Neural crest cell (in vitro differentiated cells): ENCODE results near the gene MPP7. TPM values are rescaled to one million over a fixed set of nuclear protein-coding genes. Genes with fewer than 3 reads are reported as not detected.

Experiments used
- DNase-seq: peaks from one replicate; pipeline ENCODE4 v3.0.0; 2021; ENCODE audit warnings: low read depth, mixed read lengths, low spot score
- H3K27ac Mint-ChIP-seq: one replicate; pipeline ENCODE4 v1.8.0; 2021; ENCODE audit warnings: mild to moderate bottlenecking, mixed read lengths; ENCODE audit not compliant: unreplicated experiment
- H3K27me3 Mint-ChIP-seq: 2 replicates; pipeline ENCODE4 v1.8.0; 2021; ENCODE audit warnings: low read depth, mild to moderate bottlenecking, mixed read lengths
- H3K36me3 Mint-ChIP-seq: 2 replicates; pipeline ENCODE4 v1.8.0; 2021; ENCODE audit warnings: low read depth, mild to moderate bottlenecking, mixed read lengths
- H3K4me1 Mint-ChIP-seq: 2 replicates; pipeline ENCODE4 v1.8.0; 2021; ENCODE audit warnings: mixed read lengths
- H3K4me3 Mint-ChIP-seq: one replicate; pipeline ENCODE4 v1.8.0; 2021; ENCODE audit warnings: mild to moderate bottlenecking, mixed read lengths
- H3K9me3 Mint-ChIP-seq: 2 replicates; pipeline ENCODE4 v1.8.0; 2021; ENCODE audit warnings: mixed read lengths
- total RNA-seq: library from RNA; stranded (reverse); gene quantifications from 2 replicates; pipeline ENCODE4 v1.2.1, GENCODE V29; 2021
- TF ChIP-seq, protein P1 (sequence below): fragments of 200-600 bp; sonication (generic); conservative IDR thresholded peaks from 2 replicates; pipeline ENCODE4 v1.5.0; 2021; ENCODE audit warnings: antibody characterized with exemption, mild to moderate bottlenecking

MPP7 gene
- total RNA-seq, 1 donor from 2014 or later = 2.3 TPM

DNA sequence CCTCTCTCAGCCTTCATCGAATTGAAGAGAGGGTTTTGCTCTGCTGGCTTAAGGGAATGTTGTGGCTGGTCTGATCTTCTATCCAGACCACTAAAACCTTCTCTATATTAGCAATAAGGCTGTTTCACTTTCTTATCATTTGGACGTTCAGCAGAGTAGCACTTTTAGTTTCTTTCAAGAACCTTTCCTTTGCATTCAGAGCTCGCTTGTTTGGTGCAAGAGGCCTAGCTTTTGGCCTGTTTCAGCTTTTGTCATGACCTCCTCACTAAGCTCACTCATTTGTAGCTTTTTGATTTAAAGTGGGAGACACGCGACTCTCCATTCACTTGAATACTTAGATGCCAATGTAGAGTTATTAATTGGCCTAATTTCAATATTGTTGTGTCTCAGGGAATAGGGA, 3.9 kb downstream of the MPP7 start:
- H3K27me3 Mint-ChIP-seq = peaks cover 35% of the 10 kb centered on the region
- no peak overlapping the region for H3K27ac Mint-ChIP-seq
- DNase-seq = no peak
- no peaks in the 10 kb centered on the region for H3K9me3 Mint-ChIP-seq
- peaks cover 10% of the 10 kb centered on the region for H3K4me1 Mint-ChIP-seq
- TF ChIP-seq, protein P1, sequence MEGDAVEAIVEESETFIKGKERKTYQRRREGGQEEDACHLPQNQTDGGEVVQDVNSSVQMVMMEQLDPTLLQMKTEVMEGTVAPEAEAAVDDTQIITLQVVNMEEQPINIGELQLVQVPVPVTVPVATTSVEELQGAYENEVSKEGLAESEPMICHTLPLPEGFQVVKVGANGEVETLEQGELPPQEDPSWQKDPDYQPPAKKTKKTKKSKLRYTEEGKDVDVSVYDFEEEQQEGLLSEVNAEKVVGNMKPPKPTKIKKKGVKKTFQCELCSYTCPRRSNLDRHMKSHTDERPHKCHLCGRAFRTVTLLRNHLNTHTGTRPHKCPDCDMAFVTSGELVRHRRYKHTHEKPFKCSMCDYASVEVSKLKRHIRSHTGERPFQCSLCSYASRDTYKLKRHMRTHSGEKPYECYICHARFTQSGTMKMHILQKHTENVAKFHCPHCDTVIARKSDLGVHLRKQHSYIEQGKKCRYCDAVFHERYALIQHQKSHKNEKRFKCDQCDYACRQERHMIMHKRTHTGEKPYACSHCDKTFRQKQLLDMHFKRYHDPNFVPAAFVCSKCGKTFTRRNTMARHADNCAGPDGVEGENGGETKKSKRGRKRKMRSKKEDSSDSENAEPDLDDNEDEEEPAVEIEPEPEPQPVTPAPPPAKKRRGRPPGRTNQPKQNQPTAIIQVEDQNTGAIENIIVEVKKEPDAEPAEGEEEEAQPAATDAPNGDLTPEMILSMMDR = no peak
- peak overlapping the region; percentile 20 for H3K4me3 Mint-ChIP-seq
- H3K36me3 Mint-ChIP-seq = no peaks in the 10 kb centered on the region

DNA sequence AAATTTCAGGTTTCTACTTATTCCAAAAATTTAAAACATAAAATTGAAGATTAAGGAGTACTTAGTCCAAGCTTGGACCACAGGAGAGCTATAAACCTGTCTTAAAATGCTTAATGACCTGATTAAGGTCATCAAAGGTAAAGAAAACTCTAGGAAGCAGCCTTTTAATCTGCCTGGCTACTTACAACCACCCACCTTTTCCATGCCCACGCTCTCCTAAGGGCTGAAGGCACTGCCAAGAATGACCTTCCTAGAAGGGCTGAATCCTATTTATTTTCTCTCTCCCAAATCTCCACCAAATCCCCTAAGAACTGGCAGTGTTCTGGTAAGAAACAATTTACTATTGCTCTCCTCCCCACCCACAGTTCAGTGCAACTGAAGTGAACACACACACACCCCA, 6.8 kb downstream of the MPP7 start:
- no peaks in the 10 kb centered on the region for H3K4me1 Mint-ChIP-seq
- peaks cover 14% of the 10 kb centered on the region for H3K27me3 Mint-ChIP-seq
- no peak overlapping the region for H3K4me3 Mint-ChIP-seq
- TF ChIP-seq, protein P1 = no peak
- H3K9me3 Mint-ChIP-seq = no peaks in the 10 kb centered on the region
- H3K36me3 Mint-ChIP-seq = no peaks in the 10 kb centered on the region
- DNase-seq = no peak
- H3K27ac Mint-ChIP-seq = no peak overlapping the region

DNA sequence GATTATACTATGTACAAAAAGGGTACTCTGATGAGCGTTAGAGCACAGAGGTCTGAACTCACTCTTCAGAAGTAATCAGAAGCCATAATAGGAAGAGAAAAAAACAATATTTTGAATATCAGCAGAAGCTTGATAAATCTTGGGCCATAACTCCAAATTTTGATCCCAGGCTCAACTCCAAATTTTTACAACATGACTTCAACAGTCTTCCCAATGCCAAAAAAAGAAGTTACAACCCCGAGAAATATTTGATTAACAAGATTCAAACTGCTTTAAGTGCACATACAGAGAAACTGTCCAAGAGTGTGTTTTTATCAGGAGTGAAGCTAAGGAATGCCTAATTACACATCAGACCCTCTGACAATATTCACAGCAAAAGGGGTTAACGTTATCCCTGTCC, 7.5 kb downstream of the MPP7 start:
- no peak for DNase-seq
- Mint-ChIP-seq H3K4me3 (no peak overlapping the region), H3K36me3 (no peaks in the 10 kb centered on the region), H3K4me1 (no peaks in the 10 kb centered on the region), H3K9me3 (no peaks in the 10 kb centered on the region), H3K27me3 (peaks cover 12% of the 10 kb centered on the region), H3K27ac (no peak overlapping the region)
- TF ChIP-seq, protein P1 = no peak

DNA sequence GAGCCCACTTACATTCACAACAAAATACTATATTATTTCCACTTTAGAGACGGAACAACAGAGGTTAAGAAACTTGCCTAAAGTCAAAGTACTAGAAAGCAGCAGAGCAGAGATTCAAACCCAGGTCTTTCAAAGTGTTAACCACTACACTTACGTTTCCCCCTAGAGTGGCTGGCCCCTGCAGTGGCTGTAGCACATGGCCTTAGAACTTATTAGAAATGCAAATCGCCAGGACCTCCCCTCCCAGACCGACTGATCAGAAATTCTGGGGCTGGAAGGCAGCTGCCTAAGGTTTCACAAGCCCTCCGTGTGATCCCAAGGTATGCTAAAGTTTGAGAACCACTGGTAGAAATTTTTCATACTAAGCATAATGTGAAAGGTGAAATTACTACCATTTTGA, 8.1 kb downstream of the MPP7 start:
- Mint-ChIP-seq H3K27ac (no peak overlapping the region), H3K36me3 (no peaks in the 10 kb centered on the region), H3K4me1 (no peaks in the 10 kb centered on the region), H3K9me3 (no peaks in the 10 kb centered on the region), H3K27me3 (peaks cover 12% of the 10 kb centered on the region), H3K4me3 (no peak overlapping the region)
- TF ChIP-seq, protein P1 = no peak
- no peak for DNase-seq

DNA sequence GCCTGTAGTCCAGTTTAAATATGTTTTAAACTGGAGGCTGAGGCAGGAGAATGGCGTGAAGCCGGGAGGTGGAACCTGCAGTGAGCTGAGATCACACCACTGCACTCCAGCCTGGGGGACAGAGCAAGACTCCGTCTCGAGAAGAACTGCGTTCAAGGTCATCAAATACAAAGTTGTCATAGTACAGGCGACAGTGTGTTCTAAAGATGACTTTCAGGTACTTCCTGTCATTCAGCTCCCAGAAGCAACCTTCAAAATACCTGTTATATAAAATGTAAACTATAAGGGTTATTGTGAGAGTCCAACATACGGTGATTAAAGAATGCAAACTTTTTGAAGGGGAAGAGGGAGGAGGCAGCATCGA, 8.7 kb downstream of the MPP7 start:
- H3K4me3 Mint-ChIP-seq = no peak overlapping the region
- TF ChIP-seq, protein P1 = no peak
- no peaks in the 10 kb centered on the region for H3K36me3 Mint-ChIP-seq
- H3K27me3 Mint-ChIP-seq = peaks cover 12% of the 10 kb centered on the region
- H3K9me3 Mint-ChIP-seq = no peaks in the 10 kb centered on the region
- H3K4me1 Mint-ChIP-seq = no peaks in the 10 kb centered on the region
- H3K27ac Mint-ChIP-seq = no peak overlapping the region
- DNase-seq = no peak
